HFFc6 (cell line): ENCODE results near the gene ARPC2. TPM values are rescaled to one million over a fixed set of nuclear protein-coding genes. Genes with fewer than 3 reads are reported as not detected.

ENCODE experiments used
- DNase-seq: peaks from one replicate; pipeline ENCODE4 v3.0.0-alpha.2; 2018
- H3K27ac Mint-ChIP-seq: 2 replicates; pipeline ENCODE4 v1.8.0; 2020; ENCODE audit warnings: mild to moderate bottlenecking, mixed read lengths
- H3K27me3 Mint-ChIP-seq: 2 replicates; pipeline ENCODE4 v1.8.0; 2021; ENCODE audit warnings: mild to moderate bottlenecking, moderate library complexity, mixed read lengths; ENCODE audit not compliant: insufficient read depth
- H3K36me3 Mint-ChIP-seq: 2 replicates; pipeline ENCODE4 v1.8.0; 2021; ENCODE audit warnings: low read depth, mixed read lengths
- H3K4me1 Mint-ChIP-seq: 2 replicates; pipeline ENCODE4 v1.8.0; 2020; ENCODE audit warnings: low read depth, mixed read lengths
- H3K4me3 Mint-ChIP-seq: 2 replicates; pipeline ENCODE4 v1.8.0; 2020; ENCODE audit warnings: mild to moderate bottlenecking, moderate library complexity, mixed read lengths
- H3K9me3 Mint-ChIP-seq: 2 replicates; pipeline ENCODE4 v1.8.0; 2020; ENCODE audit warnings: mild to moderate bottlenecking, mixed read lengths
- CTCF ChIP-seq: fragments of 200-600 bp; sonication (generic); IDR thresholded peaks from 2 replicates; pipeline ENCODE4 v1.5.0; 2021; ENCODE audit warnings: antibody characterized with exemption, mild to moderate bottlenecking
- total RNA-seq, 6 experiments: library from RNA; stranded (reverse); fragmentation: NEBNext Ultra II Directional; extraction: Animal tissue kit (Norgen Biotek cat#: 25700); gene quantifications; 2 replicates in 1 of 6; 3 replicates in 5 of 6; pipeline ENCODE4 v1.2.3, GENCODE V29; 2021

ARPC2 gene
- total RNA-seq, 6 experiments from 2014 or later, result 458 to 516 (median 500) TPM

- no peak for DNase-seq
- Mint-ChIP-seq H3K27me3 (peaks cover 5% of the 10 kb centered on the region), H3K36me3 (peaks cover 58% of the 10 kb centered on the region; the same call in 1 of the 2 replicates), H3K4me3 (no peak overlapping the region), H3K27ac (peak overlapping the region; percentile 61), H3K9me3 (no peaks in the 10 kb centered on the region), H3K4me1 (peaks cover 28% of the 10 kb centered on the region)
- TF ChIP-seq CTCF, result no peak
These were observed 35.7 kb downstream of the ARPC2 start for GRCh38 chr2:218252509-218253231.

- no peak for TF ChIP-seq CTCF
- DNase-seq, result no peak
- Mint-ChIP-seq H3K36me3 (peaks cover 55% of the 10 kb centered on the region; the same call in 1 of the 2 replicates), H3K4me1 (peaks cover 28% of the 10 kb centered on the region), H3K27ac (peak overlapping the region; percentile 61), H3K27me3 (peaks cover 5% of the 10 kb centered on the region), H3K9me3 (no peaks in the 10 kb centered on the region), H3K4me3 (no peak overlapping the region)
These were observed 36.2 kb downstream of the ARPC2 start for GRCh38 chr2:218253232-218253625.

GRCh38 chr2:218255446-218255845 is 38.5 kb downstream of the ARPC2 start:
- TF ChIP-seq CTCF, result no peak
- DNase-seq, result peak; percentile 79
- Mint-ChIP-seq H3K4me3 (no peak overlapping the region), H3K36me3 (peaks cover 40% of the 10 kb centered on the region; the same call in 1 of the 2 replicates), H3K9me3 (no peaks in the 10 kb centered on the region), H3K27me3 (peaks cover 8% of the 10 kb centered on the region), H3K4me1 (peaks cover 45% of the 10 kb centered on the region), H3K27ac (peak overlapping the region; percentile 78)

GRCh38 chr2:218256612-218257350 is 39.8 kb downstream of the ARPC2 start:
- H3K27me3 Mint-ChIP-seq, result peaks cover 8% of the 10 kb centered on the region

More at GRCh38 chr2:218256612-218257350, 39.8 kb downstream of the ARPC2 start:
- no peak for DNase-seq
- no peak for TF ChIP-seq CTCF
- H3K4me3 Mint-ChIP-seq, result no peak overlapping the region
- peaks cover 45% of the 10 kb centered on the region for H3K4me1 Mint-ChIP-seq
- no peak overlapping the region for H3K27ac Mint-ChIP-seq
- no peaks in the 10 kb centered on the region for H3K9me3 Mint-ChIP-seq
- peaks cover 31% of the 10 kb centered on the region; the same call in 1 of the 2 replicates for H3K36me3 Mint-ChIP-seq
